Hematopoietic multipotent progenitor cell treated with erythropoietin and hydrocortisone succinate and interleukin-3 and kit ligand, for 6 days (in vitro differentiated cells): ENCODE data around the gene KRT86.

Experiments used
- DNase-seq: peaks from one replicate; pipeline ENCODE4 v3.0.0-alpha.2; 2015

KRT86 gene

DNA sequence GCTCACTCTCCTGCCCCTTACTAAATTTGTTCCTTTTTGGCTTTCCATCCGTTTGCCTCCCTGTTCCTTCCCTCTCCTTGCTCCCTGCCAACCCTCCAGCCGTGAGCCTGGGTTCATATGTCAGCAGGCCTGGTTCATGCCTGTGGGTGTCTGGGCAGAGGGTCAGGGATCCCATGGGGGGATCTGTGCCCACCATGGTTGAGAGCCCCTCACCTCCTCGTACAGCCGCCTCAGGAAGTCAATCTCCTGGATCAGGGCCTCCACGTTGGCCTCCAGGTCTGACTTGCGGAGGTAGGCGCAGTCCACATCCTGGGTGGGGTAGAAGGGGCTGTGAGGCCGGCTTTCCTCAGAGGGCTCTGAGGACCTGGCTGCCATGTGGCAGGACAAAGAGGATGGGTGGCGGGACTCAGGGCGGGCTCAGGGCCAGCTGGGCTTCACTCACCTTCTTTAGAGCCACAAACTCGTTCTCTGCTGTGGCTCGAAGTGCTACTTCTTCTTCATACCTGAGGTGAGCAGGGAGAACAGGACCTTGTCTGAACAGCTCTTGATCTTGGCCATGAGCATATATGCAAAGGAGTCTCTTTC, 43.1 kb downstream of the KRT86 start:
- DNase-seq = no peak

- no peak for DNase-seq
Observed at GRCh38 chr12:52318241-52318990, 44.0 kb downstream of the KRT86 start.

DNA sequence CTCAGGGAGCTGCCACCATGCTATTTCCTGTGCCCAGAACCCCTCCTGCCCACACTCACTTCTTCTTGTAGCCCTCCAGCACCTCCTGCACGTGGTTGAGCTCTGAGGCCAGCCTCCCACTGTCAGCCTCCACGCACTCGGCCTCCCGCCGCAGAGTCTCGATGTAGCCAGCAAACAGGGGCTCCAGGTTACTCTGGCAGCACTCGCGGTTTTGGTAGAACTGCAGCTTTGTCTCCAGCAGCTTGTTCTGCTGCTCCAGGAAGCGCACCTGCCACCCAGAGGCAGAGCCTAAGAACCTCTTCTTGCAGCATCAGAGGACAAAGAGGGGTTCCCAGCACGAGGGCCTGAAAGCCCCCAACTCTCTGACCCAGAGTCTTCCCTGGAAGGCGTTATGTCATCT, 44.7 kb downstream of the KRT86 start:
- no peak for DNase-seq

DNA sequence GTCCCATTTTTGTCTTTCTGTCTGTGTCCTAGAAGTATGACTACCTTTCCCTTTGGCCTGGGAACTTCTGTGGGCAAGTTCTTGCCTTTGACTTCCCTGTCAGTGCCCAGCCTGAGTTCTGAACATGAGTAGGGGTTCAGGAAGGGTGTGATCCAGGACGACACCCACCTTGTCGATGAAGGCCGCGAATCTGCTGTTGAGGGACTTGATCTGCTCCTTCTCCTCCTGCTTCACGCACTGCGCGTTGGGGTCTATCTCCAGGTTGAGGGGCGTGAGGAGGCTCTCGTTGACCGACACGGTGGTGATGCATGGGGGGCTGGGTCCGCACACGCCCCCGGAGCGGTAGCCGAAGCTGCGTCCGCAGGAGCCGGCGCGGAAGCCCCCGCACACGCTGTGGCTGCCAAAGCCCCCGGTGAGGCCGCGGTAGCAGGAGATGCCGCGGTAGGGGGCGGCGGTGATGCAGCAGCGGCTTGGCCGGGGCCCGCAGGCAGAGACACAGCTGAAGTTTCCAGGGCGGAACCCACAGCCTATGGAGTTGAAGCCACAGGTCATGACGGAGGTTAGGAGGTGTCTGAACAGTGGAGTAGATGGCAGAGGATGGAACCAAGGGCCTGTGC, 46.4 kb downstream of the KRT86 start, which contains the start of gene KRT83:
Gene KRT83, minus strand, starts transcription at position 615 of the 617 bp plus-strand sequence. Its CDS starts 63 bp downstream, at position 552.
- DNase-seq = no peak

DNA sequence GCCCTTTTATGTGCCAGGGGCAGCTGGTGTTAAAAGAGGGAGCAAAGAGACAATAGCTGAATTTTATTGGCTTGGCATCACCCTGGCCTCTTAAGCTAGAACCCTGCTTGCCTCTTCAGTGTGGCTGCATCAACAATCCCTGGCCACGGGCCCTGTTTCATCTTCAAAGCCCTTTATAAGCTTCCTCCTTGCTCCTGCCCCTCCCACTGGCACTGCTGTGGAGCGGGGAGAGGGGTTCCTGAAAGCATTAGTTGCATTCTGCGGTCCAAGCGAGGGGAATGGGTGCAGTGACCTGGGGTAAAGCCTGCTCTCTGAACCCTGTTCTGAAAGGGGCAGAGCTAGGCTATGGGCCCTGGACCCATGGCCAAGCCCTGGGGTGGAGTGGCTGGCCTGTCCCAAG, 47.0 kb downstream of the KRT86 start:
- no peak for DNase-seq

GRCh38 chr12:52322069-52322468, 47.6 kb downstream of the KRT86 start:
- DNase-seq = no peak

GRCh38 chr12:52323001-52323400, 48.6 kb downstream of the KRT86 start:
- DNase-seq = no peak

GRCh38 chr12:52323416-52324152, 49.1 kb downstream of the KRT86 start:
- DNase-seq = no peak

GRCh38 chr12:52324153-52324444, 49.7 kb downstream of the KRT86 start:
- DNase-seq = no peak

GRCh38 chr12:52327052-52327829, 52.8 kb downstream of the KRT86 start:
- peak; percentile 94 for DNase-seq

DNA sequence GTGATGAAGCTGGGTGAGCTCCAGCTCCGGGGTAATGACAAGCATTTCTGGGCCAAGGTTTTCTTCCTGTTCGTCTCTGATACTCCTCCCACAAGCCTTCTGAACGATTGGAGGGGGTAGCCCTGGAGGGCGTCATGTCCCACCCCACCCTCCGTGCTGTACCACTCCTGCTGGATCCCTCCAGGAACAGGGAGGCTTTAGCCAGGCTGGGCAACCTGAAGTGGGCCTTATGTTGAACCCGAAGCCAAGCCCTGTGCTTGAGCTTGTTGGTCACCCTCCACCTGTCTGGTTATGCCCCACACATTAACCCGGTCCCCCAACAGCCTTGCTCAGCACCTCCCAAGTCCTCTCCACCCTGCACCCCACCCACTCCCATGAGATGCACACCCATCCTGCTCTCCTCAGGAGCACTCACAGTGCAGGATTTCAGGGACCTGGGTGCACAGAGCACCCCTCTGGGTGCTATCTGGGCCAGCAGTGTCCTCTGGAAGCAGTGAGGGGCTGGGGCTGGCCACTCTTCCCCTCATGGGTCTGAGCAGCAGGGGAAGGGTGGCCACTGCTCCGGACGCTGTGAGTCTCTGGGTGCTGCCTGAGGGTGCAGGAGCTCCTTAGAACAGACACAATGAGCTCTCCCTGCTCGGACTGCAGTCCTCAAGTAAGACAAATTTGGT, 53.5 kb downstream of the KRT86 start:
- DNase-seq = no peak

- no peak for DNase-seq
Observed at GRCh38 chr12:52331039-52331438, 56.6 kb downstream of the KRT86 start.

DNA sequence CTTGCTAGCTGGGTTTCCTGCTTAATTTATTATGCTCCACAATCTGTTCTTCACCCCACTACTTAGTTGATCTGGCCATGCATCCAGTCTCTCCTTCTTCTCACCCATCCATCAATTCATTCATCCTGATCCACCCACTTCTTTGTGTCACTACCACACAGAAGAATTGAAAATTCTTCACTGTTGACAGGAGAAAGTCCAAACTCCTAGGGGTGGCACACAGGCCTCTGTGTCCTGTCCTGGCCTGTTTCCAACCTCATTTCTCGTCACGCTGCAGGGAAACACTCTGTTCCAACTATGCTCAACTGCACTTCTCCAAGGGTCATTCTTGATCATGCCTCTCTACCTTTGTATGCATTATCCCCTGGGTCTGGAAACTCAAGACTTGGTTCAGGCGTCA, 57.4 kb downstream of the KRT86 start:
- no peak for DNase-seq

DNA sequence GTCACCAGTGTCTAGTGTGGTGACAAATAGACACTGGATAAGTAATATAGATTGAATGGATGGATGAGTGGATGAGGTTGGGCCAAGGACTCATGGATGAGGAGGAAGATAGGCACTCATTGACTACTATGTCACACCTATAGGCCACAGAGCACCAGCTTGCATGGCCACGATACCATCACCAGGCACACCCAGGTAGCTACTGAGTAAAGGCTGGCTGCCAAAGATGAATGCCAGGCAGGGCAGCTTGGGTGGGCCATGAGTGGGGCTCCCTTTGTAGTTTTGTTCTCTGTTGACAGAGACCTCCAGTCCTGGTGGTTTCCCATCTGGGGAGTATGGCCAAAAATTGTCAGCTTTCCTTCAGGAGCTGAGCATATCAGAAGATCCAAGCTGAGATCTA, 57.9 kb downstream of the KRT86 start:
- no peak for DNase-seq

GRCh38 chr12:52333321-52333720, 58.9 kb downstream of the KRT86 start:
- DNase-seq = no peak

DNA sequence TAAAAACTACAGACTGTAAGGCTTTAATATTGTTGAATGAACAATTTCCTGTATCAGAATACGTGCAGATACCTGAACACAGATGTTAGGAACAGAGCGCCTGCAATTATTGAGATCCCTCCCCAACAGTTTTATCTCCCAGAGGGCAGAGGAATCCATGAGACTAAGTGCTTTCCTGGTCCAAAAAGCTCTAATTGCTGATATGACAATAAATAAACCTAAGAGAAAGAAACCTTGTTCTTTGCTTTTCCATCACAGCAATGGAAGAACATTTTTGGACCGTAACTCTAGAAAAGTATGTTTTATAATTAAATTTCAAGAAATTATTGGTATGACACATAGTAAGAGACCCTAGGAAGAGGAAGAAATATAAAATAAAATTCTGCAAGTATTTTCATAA, 59.7 kb downstream of the KRT86 start:
- no peak for DNase-seq

- DNase-seq = no peak
Observed at GRCh38 chr12:52335598-52336262, 61.3 kb downstream of the KRT86 start.

DNA sequence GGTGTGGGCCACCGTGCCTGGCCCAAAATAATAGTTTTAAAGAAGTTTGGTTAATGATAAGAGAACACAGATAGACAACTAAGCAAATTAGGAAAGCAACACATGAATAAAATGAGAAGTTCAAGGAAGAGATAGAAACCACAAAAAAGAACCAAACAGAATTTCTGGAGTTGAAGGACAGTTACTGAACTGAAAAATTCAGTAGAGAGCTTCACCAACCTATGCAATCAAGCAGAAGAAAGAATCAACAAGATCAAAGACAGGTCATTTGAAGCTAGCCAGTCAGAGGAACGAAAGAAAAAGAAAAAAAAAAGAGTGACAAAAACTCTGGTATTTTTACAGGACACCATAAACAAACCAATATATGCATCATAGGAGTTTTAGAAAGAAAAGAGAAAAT, 62.2 kb downstream of the KRT86 start:
- DNase-seq = no peak

GRCh38 chr12:52337054-52337453, 62.6 kb downstream of the KRT86 start:
- DNase-seq = no peak

DNA sequence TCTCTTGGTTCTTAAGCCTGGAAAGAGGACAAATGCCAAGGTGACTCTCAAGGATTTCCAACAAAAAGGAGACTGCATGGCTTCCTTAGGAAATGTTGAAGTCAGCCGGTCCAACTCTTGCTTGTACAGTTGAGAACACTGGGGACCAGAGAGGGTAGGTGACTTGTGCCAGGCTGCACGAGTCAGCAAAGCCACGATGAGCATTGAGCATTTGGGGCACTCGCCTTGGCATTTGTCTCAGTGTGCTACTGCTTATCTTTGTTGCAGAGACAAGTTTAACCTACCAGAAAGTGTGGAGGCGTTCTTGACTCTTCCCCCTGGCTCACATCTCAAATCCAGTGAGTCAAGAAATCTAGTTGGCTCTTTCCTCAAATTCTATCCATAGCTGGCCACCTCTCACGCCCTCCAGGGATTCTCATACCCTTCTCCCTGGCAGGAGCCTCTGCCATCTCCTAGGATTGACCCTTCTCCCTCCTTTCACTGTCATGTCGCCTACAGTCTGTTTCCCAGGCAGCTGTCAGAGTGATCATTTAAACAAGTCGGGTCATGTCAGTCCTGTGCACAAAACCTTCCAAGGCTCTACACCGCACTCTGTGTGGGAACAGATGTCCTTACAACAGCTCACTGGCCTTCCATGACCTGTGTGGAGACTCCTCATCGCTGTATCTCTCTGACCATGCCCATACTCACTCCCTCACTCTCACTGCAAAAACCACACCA, 64.0 kb downstream of the KRT86 start:
- no peak for DNase-seq

GRCh38 chr12:52341066-52341580, 66.7 kb downstream of the KRT86 start:
- DNase-seq = no peak
